ENCODE measurements around the gene PIAS4. TPM values are rescaled to one million over a fixed set of nuclear protein-coding genes. Genes with fewer than 3 reads are reported as not detected.

The PIAS4 gene
- polyA plus RNA-seq, 1 donor (not counting 4 experiments of a cell fraction or from before 2014, with no cell fraction given): 7.5 TPM

GRCh38 chr19:4042731-4043082 lies 35.2 kb downstream of the PIAS4 start:
- no peaks in the 10 kb centered on the region for H3K4me1 ChIP-seq (ENCODE audit: control insufficient read depth, extremely low read depth, insufficient read depth, low read length)
- peaks cover 10% of the 10 kb centered on the region for H4K20me1 ChIP-seq (ENCODE audit: control insufficient read depth, extremely low read depth, insufficient read depth, low read length)
- dilution Hi-C loops (cut with MboI; ENCODE audit: extremely low pct_ligation_motif_present, low sequenced_read_pairs): no loop called here
- no peaks in the 10 kb centered on the region for H3K27me3 ChIP-seq (ENCODE audit: control insufficient read depth, extremely low read depth, insufficient read depth, low read length)
- no peaks in the 10 kb centered on the region for H3K9me3 ChIP-seq (ENCODE audit: control insufficient read depth, low read depth, low read length)
- no peak overlapping the region for H3K27ac ChIP-seq (ENCODE audit: control insufficient read depth, insufficient read depth, low read length)
- H3K9me1 ChIP-seq (ENCODE audit: control insufficient read depth, extremely low read depth, insufficient read depth, low read length): no peaks in the 10 kb centered on the region
- H3K36me3 ChIP-seq (ENCODE audit: control insufficient read depth in 2 of 2, extremely low read depth in 1 of 2, insufficient read depth in 2 of 2, low read length in 2 of 2): peaks cover 0 to 11% of the 10 kb centered on the region in 2 experiments
- H3K9ac ChIP-seq (ENCODE audit: control insufficient read depth, extremely low read depth, insufficient read depth, low read length): no peak overlapping the region
- no peak overlapping the region for H3K4me2 ChIP-seq (ENCODE audit: control insufficient read depth, extremely low read depth, insufficient read depth, low read depth, low read length)
- FAIRE-seq (no peak), DNase-seq (ENCODE audit: low read depth, low spot score) (no peak)
- H3K79me2 ChIP-seq (ENCODE audit: control insufficient read depth, insufficient read depth, low read length): peaks cover 24% of the 10 kb centered on the region
- H3K4me3 ChIP-seq (ENCODE audit: control insufficient read depth in 2 of 3, extremely low read depth in 1 of 3, insufficient read depth in 2 of 3, low read depth in 1 of 3, low read length in 3 of 3): no peak overlapping the region
- no peak overlapping the region for H2AFZ ChIP-seq (ENCODE audit: control insufficient read depth, low read length)
- TF ChIP-seq CTCF (optimal IDR thresholded peaks at IDR 0.05 in 1 of 3, IDR thresholded peaks at IDR 0.05 in 1 of 3, conservative IDR thresholded peaks at IDR 0.05 in 1 of 3; ENCODE audit: extremely low read depth in 1 of 3, insufficient read depth in 2 of 3, low read length in 3 of 3) (no peak), EZH2 (IDR thresholded peaks at IDR 0.05; ENCODE audit: low read length) (no peak)

GRCh38 chr19:4043401-4043800 lies 35.9 kb downstream of the PIAS4 start:
- DNase-seq (ENCODE audit: low read depth, low spot score): no peak
- dilution Hi-C loops (cut with MboI; ENCODE audit: extremely low pct_ligation_motif_present, low sequenced_read_pairs): no loop called here
- no peak overlapping the region for H3K27ac ChIP-seq (ENCODE audit: control insufficient read depth, insufficient read depth, low read length)
- no peak overlapping the region for H3K4me2 ChIP-seq (ENCODE audit: control insufficient read depth, extremely low read depth, insufficient read depth, low read depth, low read length)
- peaks cover 30% of the 10 kb centered on the region for H3K79me2 ChIP-seq (ENCODE audit: control insufficient read depth, insufficient read depth, low read length)
- peaks cover 5 to 10% of the 10 kb centered on the region in 2 experiments for H3K36me3 ChIP-seq (ENCODE audit: control insufficient read depth in 2 of 2, extremely low read depth in 1 of 2, insufficient read depth in 2 of 2, low read length in 2 of 2)
- no peaks in the 10 kb centered on the region for H3K9me3 ChIP-seq (ENCODE audit: control insufficient read depth, low read depth, low read length)
- H3K4me3 ChIP-seq (ENCODE audit: control insufficient read depth in 2 of 3, extremely low read depth in 1 of 3, insufficient read depth in 2 of 3, low read depth in 1 of 3, low read length in 3 of 3): no peak overlapping the region
- no peaks in the 10 kb centered on the region for H3K27me3 ChIP-seq (ENCODE audit: control insufficient read depth, extremely low read depth, insufficient read depth, low read length)
- H2AFZ ChIP-seq (ENCODE audit: control insufficient read depth, low read length): no peak overlapping the region
- no peak overlapping the region for H3K9ac ChIP-seq (ENCODE audit: control insufficient read depth, extremely low read depth, insufficient read depth, low read length)
- H3K4me1 ChIP-seq (ENCODE audit: control insufficient read depth, extremely low read depth, insufficient read depth, low read length): no peaks in the 10 kb centered on the region
- H4K20me1 ChIP-seq (ENCODE audit: control insufficient read depth, extremely low read depth, insufficient read depth, low read length): peaks cover 12% of the 10 kb centered on the region
- FAIRE-seq: no peak
- H3K9me1 ChIP-seq (ENCODE audit: control insufficient read depth, extremely low read depth, insufficient read depth, low read length): no peaks in the 10 kb centered on the region
- TF ChIP-seq CTCF (optimal IDR thresholded peaks at IDR 0.05 in 1 of 3, IDR thresholded peaks at IDR 0.05 in 1 of 3, conservative IDR thresholded peaks at IDR 0.05 in 1 of 3; ENCODE audit: extremely low read depth in 1 of 3, insufficient read depth in 2 of 3, low read length in 3 of 3) (no peak), EZH2 (IDR thresholded peaks at IDR 0.05; ENCODE audit: low read length) (no peak)
